Measurements from ENCODE around the gene GUCA1C.

The GUCA1C gene

DNA sequence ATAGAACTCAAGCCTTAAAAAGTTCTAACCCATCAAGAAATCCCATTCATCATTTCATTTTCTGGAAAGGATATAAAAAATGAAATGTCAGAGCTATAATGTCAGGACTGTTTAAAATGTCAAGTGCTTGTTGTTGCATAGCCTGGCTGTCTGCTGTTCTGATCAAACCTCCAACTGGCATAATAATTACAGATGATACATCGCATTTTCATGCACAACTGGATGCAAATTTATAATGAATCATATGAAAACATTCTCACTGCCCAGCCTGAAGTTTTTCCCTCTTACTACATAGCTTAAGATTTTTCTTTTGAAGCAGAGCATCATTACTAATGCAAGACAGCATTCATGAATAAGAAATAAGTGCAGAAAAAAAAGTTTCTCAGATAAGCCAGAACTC lies 46.5 kb downstream of the GUCA1C start:
- no peak overlapping the region for H3K27ac ChIP-seq
- TF ChIP-seq, protein P1, sequence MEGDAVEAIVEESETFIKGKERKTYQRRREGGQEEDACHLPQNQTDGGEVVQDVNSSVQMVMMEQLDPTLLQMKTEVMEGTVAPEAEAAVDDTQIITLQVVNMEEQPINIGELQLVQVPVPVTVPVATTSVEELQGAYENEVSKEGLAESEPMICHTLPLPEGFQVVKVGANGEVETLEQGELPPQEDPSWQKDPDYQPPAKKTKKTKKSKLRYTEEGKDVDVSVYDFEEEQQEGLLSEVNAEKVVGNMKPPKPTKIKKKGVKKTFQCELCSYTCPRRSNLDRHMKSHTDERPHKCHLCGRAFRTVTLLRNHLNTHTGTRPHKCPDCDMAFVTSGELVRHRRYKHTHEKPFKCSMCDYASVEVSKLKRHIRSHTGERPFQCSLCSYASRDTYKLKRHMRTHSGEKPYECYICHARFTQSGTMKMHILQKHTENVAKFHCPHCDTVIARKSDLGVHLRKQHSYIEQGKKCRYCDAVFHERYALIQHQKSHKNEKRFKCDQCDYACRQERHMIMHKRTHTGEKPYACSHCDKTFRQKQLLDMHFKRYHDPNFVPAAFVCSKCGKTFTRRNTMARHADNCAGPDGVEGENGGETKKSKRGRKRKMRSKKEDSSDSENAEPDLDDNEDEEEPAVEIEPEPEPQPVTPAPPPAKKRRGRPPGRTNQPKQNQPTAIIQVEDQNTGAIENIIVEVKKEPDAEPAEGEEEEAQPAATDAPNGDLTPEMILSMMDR (conservative IDR thresholded peaks at IDR 0.05) = no peak

- no peak overlapping the region for H3K27ac ChIP-seq
- TF ChIP-seq, protein P1 (conservative IDR thresholded peaks at IDR 0.05) = no peak
Observed at GRCh38 chr3:108899530-108899929, 54.1 kb downstream of the GUCA1C start.

DNA sequence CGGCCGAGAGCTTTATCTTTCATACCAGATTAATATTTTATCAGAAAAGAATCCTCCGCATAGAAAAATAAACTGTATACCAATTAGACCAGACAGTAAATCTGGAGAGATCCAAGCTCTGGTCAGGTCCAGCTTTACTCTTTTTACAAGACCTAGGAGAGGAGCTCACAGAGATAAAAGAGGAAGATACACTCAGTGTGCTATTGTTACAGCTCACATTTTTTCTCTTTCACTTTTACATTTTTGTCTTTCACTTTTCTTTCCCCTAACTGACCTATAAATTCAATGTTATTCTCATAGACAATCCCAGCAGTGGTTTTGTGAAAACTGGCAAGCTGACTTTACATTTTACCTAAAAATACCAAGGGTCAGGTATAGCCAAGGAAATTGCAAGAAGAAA lies 55.8 kb downstream of the GUCA1C start:
- TF ChIP-seq, protein P1 (conservative IDR thresholded peaks at IDR 0.05) = no peak
- H3K27ac ChIP-seq = no peak overlapping the region

DNA sequence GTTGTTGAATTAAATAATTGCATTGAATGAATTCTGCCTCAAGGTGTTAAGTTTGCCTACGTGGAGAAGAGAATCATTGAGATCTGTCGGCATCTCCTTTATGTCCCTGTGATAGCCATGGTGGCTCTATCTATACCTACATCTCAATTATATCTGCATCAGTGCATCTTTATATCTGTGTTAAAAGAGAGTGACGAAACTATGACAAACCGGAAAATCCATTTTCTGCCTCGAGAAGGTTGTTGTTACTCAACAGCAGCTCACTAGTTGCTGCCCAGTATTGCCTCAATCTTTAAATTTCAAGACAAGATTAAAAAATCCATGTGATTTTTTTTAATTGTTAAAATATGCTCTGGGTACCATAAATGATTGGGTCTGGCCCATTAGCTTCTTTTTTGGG lies 58.7 kb downstream of the GUCA1C start:
- H3K27ac ChIP-seq = no peak overlapping the region
- TF ChIP-seq, protein P1 (conservative IDR thresholded peaks at IDR 0.05) = no peak

- TF ChIP-seq, protein P1 (conservative IDR thresholded peaks at IDR 0.05) = no peak
- H3K27ac ChIP-seq = no peak overlapping the region
Observed at GRCh38 chr3:108891833-108892232, 61.8 kb downstream of the GUCA1C start.

GRCh38 chr3:108887777-108888176 lies 65.9 kb downstream of the GUCA1C start:
- no peak overlapping the region for H3K27ac ChIP-seq
- TF ChIP-seq, protein P1 (conservative IDR thresholded peaks at IDR 0.05) = no peak

DNA sequence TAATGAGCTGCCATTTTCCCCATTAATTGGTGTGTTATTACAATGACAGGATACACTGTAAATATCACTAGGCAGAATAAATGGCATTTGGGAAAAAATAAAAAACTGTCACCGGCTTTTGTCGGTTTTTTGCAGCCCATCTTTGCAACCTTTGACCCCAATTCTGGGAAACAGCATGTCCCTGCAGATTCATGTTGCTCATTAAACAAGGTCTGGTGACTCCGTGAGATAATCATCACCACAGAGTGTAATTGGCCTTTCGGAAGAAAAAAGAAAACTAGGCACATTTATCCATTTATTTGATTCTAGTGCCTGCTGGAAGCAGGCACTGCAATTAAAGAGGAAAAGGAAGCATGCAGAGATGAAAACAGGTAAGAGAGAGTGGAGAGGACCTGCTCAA lies 66.6 kb downstream of the GUCA1C start:
- TF ChIP-seq, protein P1 (conservative IDR thresholded peaks at IDR 0.05) = no peak
- H3K27ac ChIP-seq = no peak overlapping the region

DNA sequence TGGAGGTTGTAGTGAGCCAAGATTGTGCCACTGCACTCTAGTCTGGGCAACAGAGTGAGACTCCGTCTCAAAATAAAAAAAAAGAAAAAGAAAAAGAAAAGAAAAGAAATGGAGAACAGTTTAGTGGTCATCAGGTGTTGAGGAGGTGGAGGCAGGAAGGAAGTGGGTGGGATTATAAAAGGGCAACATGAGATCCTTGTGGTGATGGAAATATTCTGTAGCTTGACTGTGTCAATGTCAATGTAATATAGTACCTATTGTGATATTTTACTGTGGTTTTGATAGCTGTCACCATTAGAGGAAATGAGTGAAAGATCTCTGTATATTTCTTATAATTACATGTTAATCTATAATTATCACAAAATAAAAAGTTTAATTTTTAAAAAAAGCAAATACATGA lies 70.3 kb downstream of the GUCA1C start:
- TF ChIP-seq, protein P1 (conservative IDR thresholded peaks at IDR 0.05) = no peak
- no peak overlapping the region for H3K27ac ChIP-seq
